Raji (cell line): ENCODE measurements around the gene BCL7B.
A peak's percentile ranks its signal among the peaks of the same experiment; 100 is the strongest.

Experiments used
- POLR2A ChIP-seq: IDR thresholded peaks from 2 replicates; pipeline ENCODE4 v1.6.1; 2011; ENCODE audit warnings: low read depth, low read length, control low read depth; ENCODE audit not compliant: insufficient read depth

BCL7B gene

GRCh38 chr7:73557397-73558257, at the start of gene BCL7B:
BCL7B (minus strand) TSS chr7:73557690; CDS start chr7:73557578, 112 bp downstream.
- TF ChIP-seq POLR2A: peak; percentile 31

GRCh38 chr7:73605601-73606220, 48.2 kb upstream of the BCL7B start:
- TF ChIP-seq POLR2A: no peak

GRCh38 chr7:73602721-73603651, 45.5 kb upstream of the BCL7B start:
- no peak for TF ChIP-seq POLR2A

GRCh38 chr7:73599916-73600315, 42.4 kb upstream of the BCL7B start:
- TF ChIP-seq POLR2A: no peak

GRCh38 chr7:73599151-73599882, 41.8 kb upstream of the BCL7B start:
- TF ChIP-seq POLR2A: no peak

GRCh38 chr7:73597978-73598782, 40.7 kb upstream of the BCL7B start:
- TF ChIP-seq POLR2A: no peak

GRCh38 chr7:73596191-73597065, 38.9 kb upstream of the BCL7B start:
- TF ChIP-seq POLR2A: no peak

- TF ChIP-seq POLR2A: no peak
Measured at GRCh38 chr7:73595358-73595757, 37.9 kb upstream of the BCL7B start.

- no peak for TF ChIP-seq POLR2A
Measured at GRCh38 chr7:73593207-73594045, 35.9 kb upstream of the BCL7B start.

- no peak for TF ChIP-seq POLR2A
Measured at GRCh38 chr7:73586911-73587310, 29.4 kb upstream of the BCL7B start.

GRCh38 chr7:73585196-73585595, 27.7 kb upstream of the BCL7B start:
- no peak for TF ChIP-seq POLR2A

GRCh38 chr7:73582664-73583202, 25.2 kb upstream of the BCL7B start:
- TF ChIP-seq POLR2A: no peak
